ENCODE results near the gene UBE4B. TPM values are rescaled to one million over a fixed set of nuclear protein-coding genes. Genes with fewer than 3 reads are reported as not detected.

UBE4B gene
- total RNA-seq, 2 donors from 2014 or later, result 34.3 to 36.8 TPM

Other genes with a start within 250 kb of the UBE4B start
- 10 to 100 TPM; 86.3 to 91.5 TPM for gene CLSTN1, start 209.0 kb upstream of the UBE4B start, total RNA-seq
- 10 to 100 TPM in 1 of 2 donors, 1 to 10 TPM in 1; 9.2 to 10.5 TPM for gene CTNNBIP1, start 122.7 kb upstream of the UBE4B start, total RNA-seq
- gene LZIC, start 89.6 kb upstream of the UBE4B start, total RNA-seq, result 10 to 100 TPM; 19.6 to 19.7 TPM
- gene NMNAT1, start 89.5 kb upstream of the UBE4B start, total RNA-seq, result 1 to 10 TPM; 2.4 to 2.9 TPM
- gene RBP7, start 35.7 kb upstream of the UBE4B start, total RNA-seq, result 1 to 10 TPM in 1 of 2 donors, not detected in 1; 1.1 TPM
- gene KIF1B, start 177.6 kb downstream of the UBE4B start, total RNA-seq, result 10 to 100 TPM; 10.9 to 13.3 TPM

Measured in T-helper 17 cell (primary cell).